T-helper 2 cell (primary cell): Measurements from ENCODE around the gene KREMEN2.

Experiments
- DNase-seq, 5 experiments: peaks; one replicate each; pipeline versions ENCODE4 v3.0.0 to v3.0.0-alpha.2; 2012 to 2022

The KREMEN2 gene

GRCh38 chr16:3007059-3007956 is 43.2 kb downstream of the KREMEN2 start:
- DNase-seq: no peak

GRCh38 chr16:3007957-3008689 is 44.0 kb downstream of the KREMEN2 start:
- DNase-seq: peak in 1 of 5 experiments; percentile 38

GRCh38 chr16:3008690-3009037 is 44.6 kb downstream of the KREMEN2 start:
- DNase-seq: no peak

GRCh38 chr16:3009568-3010390 is 45.7 kb downstream of the KREMEN2 start:
- DNase-seq: no peak

- no peak for DNase-seq
Measured at GRCh38 chr16:3010510-3010909, 46.4 kb downstream of the KREMEN2 start.

- no peak for DNase-seq
Measured at GRCh38 chr16:3012246-3012645, 48.2 kb downstream of the KREMEN2 start.

GRCh38 chr16:3012828-3013420 is 48.8 kb downstream of the KREMEN2 start, which contains the start of gene CLDN9:
Gene CLDN9 (plus strand): TSS chr16:3012923. CDS start chr16:3013363, 440 bp downstream.
- DNase-seq: no peak

GRCh38 chr16:3013491-3013951 is 49.4 kb downstream of the KREMEN2 start:
- DNase-seq: no peak

- no peak for DNase-seq
Measured at GRCh38 chr16:3013998-3014690, 50.1 kb downstream of the KREMEN2 start.

GRCh38 chr16:3014971-3015370 is 50.9 kb downstream of the KREMEN2 start:
- DNase-seq: no peak

GRCh38 chr16:3015865-3016521 is 51.9 kb downstream of the KREMEN2 start:
- no peak for DNase-seq

GRCh38 chr16:3017344-3017743 is 53.3 kb downstream of the KREMEN2 start:
- DNase-seq: no peak
